HG03469 (cell line): ENCODE data around the gene POLA1.

ENCODE experiments used
- ATAC-seq: cut with Tn5 transposase; IDR thresholded peaks from one replicate; pipeline ENCODE4 v1.9.1; 2021; ENCODE audit warnings: mild to moderate bottlenecking, moderate library complexity, moderate number of reproducible peaks; ENCODE audit not compliant: unreplicated experiment

POLA1 gene

DNA sequence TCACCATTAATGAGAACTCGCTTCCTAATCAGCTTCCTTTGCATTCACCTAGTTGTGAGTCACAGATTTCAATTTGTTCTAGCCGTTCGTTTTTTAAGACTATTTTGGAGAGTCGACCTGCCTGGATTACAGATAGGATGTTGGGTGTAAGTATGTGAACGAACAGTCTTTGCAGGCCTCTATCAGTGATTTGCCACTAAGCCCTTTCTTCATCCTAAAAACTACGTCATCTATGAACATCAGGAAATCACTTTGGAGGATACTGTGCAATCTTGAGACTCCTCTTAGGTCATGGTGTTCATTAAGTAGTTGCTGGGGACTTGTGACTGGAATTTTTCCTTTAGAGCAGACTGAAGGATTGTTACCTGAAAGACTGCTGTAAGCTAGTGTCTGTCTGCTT, 1.1 kb downstream of the POLA1 start:
- ATAC-seq = no peak

DNA sequence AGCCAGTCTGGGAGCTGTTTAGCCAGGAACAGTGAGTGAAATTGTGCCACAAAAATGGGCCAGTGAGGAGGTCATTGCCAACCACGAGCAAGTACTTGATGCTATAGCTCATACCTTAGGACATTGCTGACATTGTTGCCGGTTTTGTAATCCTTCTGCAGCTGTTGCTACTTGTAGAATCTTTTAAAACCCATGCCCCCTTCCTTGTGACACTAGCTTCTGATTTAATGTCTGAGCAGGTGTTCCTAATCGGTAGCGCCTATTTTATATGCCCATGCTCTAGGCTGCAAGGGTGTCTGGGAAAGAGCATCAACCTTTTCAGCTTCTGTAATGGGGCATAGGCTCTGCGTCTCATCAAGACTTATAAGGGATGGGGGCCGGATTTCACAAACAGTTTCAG, 2.6 kb downstream of the POLA1 start:
- no peak for ATAC-seq

- ATAC-seq = peak; percentile 99
Measured at GRCh38 chrX:24702362-24703184, 8.9 kb downstream of the POLA1 start.

- ATAC-seq = no peak
Measured at GRCh38 chrX:24703185-24703494, 9.4 kb downstream of the POLA1 start.

DNA sequence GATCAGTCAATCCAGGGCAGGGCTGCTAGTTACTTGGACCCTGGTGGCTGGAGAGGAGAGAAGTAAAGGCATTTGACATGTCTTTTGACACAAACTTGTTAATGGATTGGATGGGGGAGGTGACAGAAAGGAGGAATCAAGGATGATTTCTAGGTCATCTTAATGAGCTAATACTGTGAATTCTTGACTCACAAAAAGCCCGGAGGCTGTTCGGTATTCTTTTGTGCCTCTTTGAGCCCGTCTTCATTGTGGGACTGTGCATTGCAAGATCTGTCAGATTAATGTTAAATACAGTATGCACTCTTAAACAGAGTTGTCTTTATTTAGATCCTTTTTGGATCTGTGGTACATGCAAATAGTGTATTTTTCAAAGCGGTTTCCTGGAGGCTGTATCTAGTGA, 25.1 kb downstream of the POLA1 start:
- no peak for ATAC-seq

- ATAC-seq = no peak
Measured at GRCh38 chrX:24720036-24720435, 26.3 kb downstream of the POLA1 start.

GRCh38 chrX:24728530-24728929, 34.8 kb downstream of the POLA1 start:
- ATAC-seq = no peak

GRCh38 chrX:24732766-24733500, 39.2 kb downstream of the POLA1 start:
- no peak for ATAC-seq

DNA sequence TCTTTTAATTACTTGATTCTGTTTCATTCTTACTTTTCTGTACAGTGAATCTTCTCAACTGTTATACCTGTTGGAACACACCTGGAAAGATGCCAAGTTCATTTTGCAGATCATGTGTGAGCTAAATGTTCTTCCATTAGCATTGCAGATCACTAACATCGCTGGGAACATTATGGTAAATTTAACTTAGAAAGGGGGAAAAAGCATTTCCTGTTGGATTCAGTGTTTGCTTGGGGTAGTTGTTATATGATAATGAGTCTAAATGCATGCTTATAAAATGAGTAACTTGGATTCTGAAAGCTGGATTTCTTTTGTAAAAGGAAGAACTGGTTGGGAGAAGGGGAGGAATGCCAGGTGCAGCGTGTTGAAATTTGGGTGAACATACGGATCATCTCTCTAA, 47.6 kb downstream of the POLA1 start:
- no peak for ATAC-seq

DNA sequence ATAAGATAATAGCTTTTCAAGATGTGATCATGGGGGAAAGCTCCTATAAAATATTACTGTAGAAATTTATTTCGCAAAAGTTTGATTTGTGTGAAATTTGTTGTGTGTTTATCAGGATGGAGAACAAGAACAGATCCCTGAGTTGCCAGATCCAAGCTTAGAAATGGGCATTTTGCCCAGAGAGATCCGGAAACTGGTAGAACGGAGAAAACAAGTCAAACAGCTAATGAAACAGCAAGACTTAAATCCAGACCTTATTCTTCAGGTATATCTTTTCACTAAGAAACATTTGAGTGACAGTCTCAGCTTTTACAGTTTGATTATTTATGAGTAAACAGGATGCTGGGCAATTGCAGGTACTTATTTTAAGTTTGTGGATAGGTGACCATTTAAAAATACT, 54.5 kb downstream of the POLA1 start:
- ATAC-seq = no peak

GRCh38 chrX:24759786-24760185, 66.1 kb downstream of the POLA1 start:
- ATAC-seq = no peak

GRCh38 chrX:24760363-24761000, 66.8 kb downstream of the POLA1 start:
- ATAC-seq = no peak

GRCh38 chrX:24761306-24761705, 67.6 kb downstream of the POLA1 start:
- no peak for ATAC-seq

- ATAC-seq = no peak
Measured at GRCh38 chrX:24763989-24764388, 70.3 kb downstream of the POLA1 start.

- ATAC-seq = no peak
Measured at GRCh38 chrX:24767557-24767956, 73.8 kb downstream of the POLA1 start.

GRCh38 chrX:24768556-24768955, 74.8 kb downstream of the POLA1 start:
- ATAC-seq = no peak

DNA sequence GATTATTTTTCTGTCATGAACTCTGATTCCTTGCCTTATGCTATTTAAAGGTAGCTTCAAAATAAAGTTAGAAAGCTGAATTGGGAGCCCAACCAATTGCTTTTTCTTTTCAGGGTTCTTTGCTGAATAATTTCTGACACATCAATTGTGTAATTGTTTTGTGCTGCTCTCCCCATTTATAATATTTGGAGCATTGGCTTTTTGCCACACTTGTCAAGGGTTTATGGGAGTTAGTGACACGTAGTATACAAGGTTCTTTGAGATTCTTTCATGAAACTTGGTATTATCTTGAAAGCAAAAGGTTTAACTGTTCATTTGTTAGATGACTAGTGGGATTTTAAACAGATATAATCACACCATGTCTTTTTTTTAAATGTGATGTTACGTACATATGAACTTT, 80.9 kb downstream of the POLA1 start:
- no peak for ATAC-seq

DNA sequence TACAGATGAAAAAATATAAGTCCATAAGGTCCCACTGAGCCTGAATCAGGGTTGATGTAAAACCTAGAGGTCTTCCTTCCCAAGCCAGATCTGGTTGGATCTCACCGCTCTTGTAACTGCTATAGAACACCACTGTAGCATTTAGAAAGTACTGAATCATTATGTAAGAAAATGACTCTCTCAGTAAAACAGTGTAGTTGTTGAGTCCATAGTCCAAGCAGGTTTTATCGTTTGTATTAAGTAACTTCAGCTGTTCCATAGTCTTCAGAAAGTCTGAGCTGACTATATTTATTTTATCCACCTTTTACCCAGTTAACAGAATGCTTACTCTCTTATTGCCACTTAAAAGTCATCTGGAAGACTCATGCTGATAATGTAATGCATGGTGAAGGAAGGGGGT, 82.2 kb downstream of the POLA1 start:
- no peak for ATAC-seq

DNA sequence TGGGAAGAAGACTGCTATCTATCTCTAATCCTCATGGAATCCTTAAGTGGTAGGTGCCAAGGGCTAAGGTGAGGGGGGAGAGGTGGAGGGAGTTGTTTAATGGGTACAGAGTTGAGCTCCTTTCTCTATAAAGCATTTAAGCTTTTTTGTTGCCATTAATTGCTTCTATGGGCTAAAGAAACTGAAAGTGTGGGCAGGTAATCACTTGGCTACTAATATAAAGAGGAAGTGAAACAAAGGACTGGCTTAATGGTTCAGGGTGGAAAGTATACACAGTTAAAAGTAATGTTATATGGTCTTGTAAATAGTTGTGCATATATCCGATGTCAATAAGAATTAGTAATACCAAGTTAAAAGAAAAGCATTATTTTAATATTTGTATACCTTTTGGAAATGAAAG, 83.9 kb downstream of the POLA1 start:
- ATAC-seq = peak; percentile 94

DNA sequence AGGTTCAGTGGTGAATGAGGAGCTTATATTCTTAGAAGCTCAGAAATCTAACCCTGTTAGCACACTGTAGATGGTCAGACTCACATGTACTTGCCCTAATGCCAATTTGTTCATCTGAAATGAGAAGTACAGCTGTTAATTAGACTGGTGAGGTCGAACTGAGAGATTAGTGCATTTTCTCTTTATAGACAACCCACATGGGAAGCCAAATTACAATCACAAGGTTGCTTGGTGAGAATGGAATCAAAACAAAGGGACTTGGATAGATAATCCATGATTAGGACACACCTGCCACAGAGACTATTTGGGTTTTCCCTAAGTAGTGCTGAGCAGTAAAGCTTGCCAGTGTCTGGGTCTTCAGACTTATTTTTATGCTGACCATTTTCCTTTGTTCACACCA, 88.3 kb downstream of the POLA1 start:
- ATAC-seq = no peak

GRCh38 chrX:24789047-24789446, 95.3 kb downstream of the POLA1 start:
- ATAC-seq = no peak

DNA sequence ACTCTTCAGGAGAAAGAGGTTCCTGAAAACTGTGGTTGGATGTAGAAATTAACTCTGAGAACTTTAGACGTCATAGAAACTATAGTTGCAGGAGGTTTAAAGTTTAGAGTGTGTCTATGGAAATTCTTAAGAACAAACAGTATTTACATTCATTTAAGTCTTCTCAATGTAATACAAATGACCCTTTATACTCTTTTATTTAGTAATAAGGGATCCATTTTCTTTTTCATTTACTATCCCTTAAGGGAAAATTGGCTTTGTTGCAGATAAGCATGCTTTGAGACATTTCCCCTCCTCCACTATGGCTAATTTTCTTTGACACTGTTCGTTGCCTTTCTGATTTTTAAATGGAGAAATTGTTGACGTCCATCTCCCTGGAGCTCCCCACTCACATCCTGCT, 96.4 kb downstream of the POLA1 start:
- no peak for ATAC-seq
